Measurements from ENCODE around the gene PARD6A.
A peak's percentile ranks its signal among the peaks of the same experiment; 100 is the strongest.

Gene PARD6A

GRCh38 chr16:67666032-67666551 lies 5.3 kb downstream of the PARD6A start (continued):
- TF ChIP-seq KLF16 (tag by site-specific recombination; IDR thresholded peaks at IDR 0.05) (no peak), WT1 (tag by site-specific recombination; IDR thresholded peaks at IDR 0.05) (0 out of 2 replicates have a peak, but pooled peaks have one; percentile 13), ZNF202 (tag by site-specific recombination; IDR thresholded peaks at IDR 0.05; ENCODE audit: borderline replicate concordance) (no peak), ZNF132 (tag by site-specific recombination; IDR thresholded peaks at IDR 0.05; ENCODE audit: borderline replicate concordance) (no peak), FEZF1 (tag by site-specific recombination; IDR thresholded peaks at IDR 0.05) (no peak), ZBTB7A (tag by site-specific recombination; IDR thresholded peaks at IDR 0.05; ENCODE audit: low read depth) (no peak), ZNF768 (tag by site-specific recombination; IDR thresholded peaks at IDR 0.05) (no peak), ZNF426 (tag by site-specific recombination; IDR thresholded peaks at IDR 0.05) (no peak), YY2 (tag by site-specific recombination; IDR thresholded peaks at IDR 0.05) (no peak), ZNF335 (tag by site-specific recombination; conservative IDR thresholded peaks at IDR 0.05) (0 out of 2 replicates have a peak, but pooled peaks have one; percentile 12)

DNA sequence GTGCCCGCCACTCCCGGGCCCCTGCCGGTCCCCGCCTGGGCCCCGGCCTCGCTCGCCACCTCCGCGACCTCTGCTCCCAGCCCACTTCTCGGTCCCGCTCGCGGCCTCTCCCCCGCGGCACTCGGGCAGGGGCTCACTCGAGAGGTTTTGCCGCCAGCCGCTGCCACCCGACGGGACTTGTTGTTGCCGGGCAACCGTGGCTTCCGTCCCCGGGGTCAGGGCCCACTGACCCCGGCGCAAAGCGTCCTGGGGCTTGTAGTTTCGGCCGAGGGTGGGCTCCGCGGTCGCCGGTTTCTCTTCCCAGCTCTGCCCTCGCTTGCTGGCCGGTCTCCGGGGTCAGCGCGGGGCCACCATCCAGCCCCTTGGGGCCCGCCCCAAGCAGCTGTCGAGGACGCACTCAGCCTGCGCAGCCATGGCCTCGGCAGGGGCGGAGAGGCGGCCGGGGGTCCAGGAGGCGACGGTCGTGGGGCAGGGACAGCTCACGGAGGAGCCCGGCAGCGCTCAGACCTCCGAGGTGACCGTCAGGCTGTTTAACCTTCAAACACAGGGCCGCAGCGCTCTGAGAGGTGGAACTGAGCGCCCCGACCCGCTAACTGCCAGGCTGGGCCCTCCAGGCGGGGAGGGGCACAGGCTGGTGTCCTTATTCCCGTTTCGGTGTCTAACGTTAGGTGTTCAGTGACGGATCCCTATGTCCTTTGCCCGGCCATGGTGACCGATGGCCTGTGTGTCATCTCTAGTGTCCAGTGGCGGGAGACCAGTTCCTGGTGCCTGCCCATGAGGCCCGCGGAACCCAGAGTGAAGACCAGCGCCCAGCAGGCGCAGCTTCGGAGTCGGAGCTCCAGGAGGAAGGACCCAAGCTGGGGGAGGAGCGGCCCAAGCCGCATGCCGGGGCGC lies 6.0 kb downstream of the PARD6A start, which contains the start of the genes C16orf86 and ENKD1:
C16orf86 (plus strand) TSS at position 256 of the 894 bp plus-strand sequence; CDS start at position 413, 157 bp downstream.
ENKD1 (minus strand) TSS at position 192 of the 894 bp plus-strand sequence. CDS start 308 bp downstream, outside the sequence.
- H3K4me3 ChIP-seq (ENCODE audit: low read depth, low read length): peak within 1 kb of the TSS; percentile 57
- no peaks in the 10 kb centered on the region for H3K9me3 ChIP-seq (ENCODE audit: control insufficient read depth, insufficient read depth, low read depth, low read length)
- peak within 1 kb of the TSS; percentile 43; the same call in 1 of the 2 replicates for H3K27ac ChIP-seq (ENCODE audit: extremely low read depth, low read depth, low read length)
- H3K36me3 ChIP-seq (ENCODE audit: control insufficient read depth in 2 of 2, insufficient read depth in 1 of 2, low read length in 2 of 2): peaks cover 0 to 37% of the 10 kb centered on the region in 2 experiments; a peak in 1 of 3 replicates
- POLR2A ChIA-PET: interaction anchor here (0.5 to 1.5 kb wide), 2 partner anchors 146 to 378 kb away, joined by 4 read pairs; no protein-coding TSS in a partner anchor
- H3K4me1 ChIP-seq (ENCODE audit: control insufficient read depth, insufficient read depth, low read length): no peaks in the 10 kb centered on the region
- CTCF ChIA-PET: interaction anchor here (0.6 to 3.0 kb wide), 10 partner anchors 84 to 275 kb away, joined by 3 to 19 read pairs (median 4); partner anchors contain the start of gene CTCF
- TF ChIP-seq ZNF76 (tag by site-specific recombination; IDR thresholded peaks at IDR 0.05; ENCODE audit: borderline replicate concordance, low read depth) (peak; percentile 74; the same call in 1 of the 2 replicates), ZNF280D (tag by site-specific recombination; IDR thresholded peaks at IDR 0.05) (no peak), ZNF558 (tag by site-specific recombination; IDR thresholded peaks at IDR 0.05) (no peak), ZNF335 (tag by site-specific recombination; conservative IDR thresholded peaks at IDR 0.05) (peak; percentile 77), ZBTB20 (tag by site-specific recombination; IDR thresholded peaks at IDR 0.05) (peak; percentile 81), ZNF514 (tag by site-specific recombination; IDR thresholded peaks at IDR 0.05) (no peak), YY1 (tag by site-specific recombination; IDR thresholded peaks at IDR 0.05) (no peak), ZNF169 (tag by site-specific recombination; IDR thresholded peaks at IDR 0.05) (no peak), KLF1 (tag by site-specific recombination; IDR thresholded peaks at IDR 0.05) (no peak), ZBTB26 (tag by site-specific recombination; optimal IDR thresholded peaks at IDR 0.05) (peak; percentile 33), PATZ1 (tag by site-specific recombination; IDR thresholded peaks at IDR 0.05) (peak; percentile 53), SP2 (tag by site-specific recombination; IDR thresholded peaks at IDR 0.05) (peak; percentile 31; the same call in 1 of the 2 replicates), ZBTB11 (tag by site-specific recombination; conservative IDR thresholded peaks at IDR 0.05; ENCODE audit: low read depth) (0 out of 2 replicates have a peak, but pooled peaks have one; percentile 22)
